GM19351 (cell line): ENCODE measurements around the gene EPHB1.

Experiments
- ATAC-seq: cut with Tn5 transposase; IDR thresholded peaks from one replicate; pipeline ENCODE4 v1.9.1; 2021; ENCODE audit warnings: mild to moderate bottlenecking, moderate library complexity; ENCODE audit not compliant: unreplicated experiment

Gene EPHB1

DNA sequence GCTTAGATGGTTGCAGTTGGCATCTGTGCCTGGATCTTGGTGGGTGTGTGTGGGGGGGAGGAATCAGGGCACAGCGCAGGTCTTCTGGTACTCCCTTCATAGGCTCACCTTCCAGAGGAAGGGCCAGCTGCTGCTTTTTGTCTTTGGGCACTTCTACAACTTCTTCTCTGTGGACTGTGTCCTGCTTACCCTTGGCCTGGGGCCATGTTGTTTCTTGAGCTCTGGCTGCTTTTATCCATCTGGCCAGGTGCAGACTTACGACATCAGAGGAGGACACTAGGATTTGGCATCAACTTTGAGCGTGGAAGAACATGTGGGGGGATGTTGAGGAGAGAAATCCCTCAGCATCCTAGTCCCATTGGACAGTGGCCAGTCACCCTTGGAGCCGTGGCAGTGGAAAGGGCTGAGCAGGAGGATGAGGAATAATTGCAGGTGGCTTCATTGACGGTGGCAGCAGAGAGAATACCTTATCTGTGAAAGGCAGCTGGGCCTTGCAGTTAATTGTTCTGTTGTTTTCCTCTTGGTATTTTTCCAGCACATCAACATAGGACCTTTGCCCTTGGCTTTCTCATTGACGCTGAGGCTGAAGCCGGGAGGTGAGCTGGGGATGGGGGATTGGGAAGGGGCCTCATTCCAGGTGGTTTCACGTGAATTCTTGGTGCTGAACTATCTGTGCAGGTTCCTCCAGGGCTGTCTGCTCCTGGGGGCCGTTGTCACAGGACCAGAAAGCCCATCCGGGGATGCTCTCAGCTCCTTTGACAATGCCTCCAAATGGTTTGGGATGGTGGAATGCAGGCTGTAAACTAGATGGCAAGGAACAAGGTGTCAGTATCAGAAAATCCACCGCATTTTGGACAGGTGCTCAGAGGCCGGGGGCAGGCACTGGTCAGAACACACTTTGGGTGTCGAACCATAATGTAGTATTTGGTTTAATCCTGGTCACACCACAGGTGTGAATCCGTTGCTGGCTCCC, 9.7 kb downstream of the EPHB1 start:
- ATAC-seq = no peak

DNA sequence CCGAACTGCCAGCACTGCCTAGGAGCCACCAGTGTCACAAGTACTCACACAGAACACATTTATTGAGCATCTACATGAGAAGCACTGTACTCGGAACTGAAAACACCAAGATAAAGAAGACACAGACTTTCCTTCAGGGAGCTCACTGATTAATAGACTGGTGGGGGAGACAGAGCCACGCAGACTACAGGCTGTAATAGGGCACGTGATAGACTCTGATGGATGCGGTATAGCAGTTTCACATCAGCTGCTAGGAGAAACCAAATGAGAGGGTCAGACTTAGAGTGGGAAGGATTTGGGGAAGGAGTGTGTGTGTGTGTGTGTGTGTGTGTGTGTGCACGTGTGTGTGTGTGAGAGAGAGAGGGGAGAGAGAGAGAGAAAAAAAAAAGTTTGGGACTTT, 12.1 kb downstream of the EPHB1 start:
- ATAC-seq = no peak

DNA sequence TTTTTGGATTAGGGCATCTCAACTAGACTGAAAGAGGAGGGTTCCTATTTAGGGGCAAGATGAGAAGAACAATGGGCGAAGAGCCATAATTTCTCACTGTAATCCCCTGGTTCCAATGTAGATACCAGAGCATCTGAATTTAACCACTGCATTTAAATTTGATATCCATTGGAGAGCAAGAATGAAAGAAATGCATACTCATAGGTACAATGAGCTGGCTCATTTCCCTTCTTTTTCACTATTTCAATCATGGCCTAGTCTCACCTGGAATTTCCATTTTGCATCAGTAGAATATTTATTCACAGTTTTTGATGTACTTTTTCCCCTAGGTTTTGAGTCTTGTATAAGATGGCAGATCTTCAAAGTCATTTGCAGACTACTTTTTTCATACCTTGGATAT, 13.8 kb downstream of the EPHB1 start:
- no peak for ATAC-seq

DNA sequence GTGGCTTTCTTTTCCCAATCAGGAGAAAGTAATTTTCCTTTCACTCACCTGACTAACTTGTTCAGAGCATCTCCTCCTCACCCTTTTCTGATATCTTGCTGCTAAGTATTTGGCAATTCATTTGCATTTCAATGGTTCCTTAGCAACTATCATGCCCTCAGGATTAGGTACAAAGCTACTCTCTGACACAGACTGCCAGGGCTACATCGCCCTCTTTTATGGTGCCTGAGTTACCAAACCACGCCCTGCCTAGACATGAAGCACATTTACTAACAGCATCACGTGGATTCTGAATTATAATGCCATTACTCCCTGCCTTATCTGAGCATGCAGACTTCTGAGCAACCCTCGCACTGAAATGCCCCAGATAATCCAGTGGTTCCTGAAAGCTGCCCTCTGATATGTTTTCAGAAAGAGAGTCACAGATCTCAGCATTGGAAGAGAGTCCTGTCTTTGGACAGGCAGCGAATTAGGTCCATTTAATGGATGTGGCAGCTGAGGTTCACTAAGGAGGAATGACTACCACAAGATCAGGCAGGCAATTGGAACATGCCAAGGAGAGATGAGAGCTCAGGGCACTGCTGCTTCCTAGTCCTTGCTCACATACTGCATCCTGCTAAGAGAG, 14.5 kb downstream of the EPHB1 start:
- ATAC-seq = no peak

DNA sequence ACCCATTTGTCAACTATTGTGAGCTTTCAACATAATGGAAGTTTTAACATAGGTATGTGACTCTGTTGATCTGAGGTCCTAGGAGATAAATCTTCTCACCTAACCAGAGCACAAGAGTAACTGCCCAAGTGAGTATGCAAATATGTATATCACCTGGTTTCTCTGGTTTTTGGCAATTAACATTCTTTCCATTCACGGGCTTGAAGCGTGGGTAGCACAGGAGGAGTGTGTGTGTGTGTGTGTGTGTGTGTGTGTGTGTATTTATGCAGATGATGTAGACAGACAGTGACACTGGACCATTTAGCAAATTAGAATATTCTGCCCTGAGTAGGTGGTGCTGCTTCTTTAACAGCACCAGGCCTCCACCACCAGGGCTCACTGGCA, 15.0 kb downstream of the EPHB1 start:
- ATAC-seq = no peak

DNA sequence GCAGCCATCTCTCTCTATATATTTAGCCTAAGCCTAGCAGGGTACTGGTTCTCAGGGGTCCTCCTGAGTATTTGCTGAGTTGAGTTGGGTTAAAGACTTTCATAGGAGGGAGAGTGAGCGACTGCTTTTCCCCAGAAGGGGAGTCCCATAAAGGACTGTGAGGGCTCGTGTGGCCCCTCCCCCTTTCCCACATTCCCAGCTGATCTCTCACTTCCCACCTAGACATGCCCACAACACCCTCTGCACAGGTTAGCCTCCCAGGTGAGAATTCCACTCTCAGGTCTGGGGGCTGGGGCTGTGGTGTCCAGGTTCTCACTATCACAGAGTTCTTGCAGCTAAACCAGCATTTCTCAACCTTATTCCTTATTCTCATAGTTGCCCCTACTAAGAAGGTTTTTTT, 15.8 kb downstream of the EPHB1 start:
- no peak for ATAC-seq

DNA sequence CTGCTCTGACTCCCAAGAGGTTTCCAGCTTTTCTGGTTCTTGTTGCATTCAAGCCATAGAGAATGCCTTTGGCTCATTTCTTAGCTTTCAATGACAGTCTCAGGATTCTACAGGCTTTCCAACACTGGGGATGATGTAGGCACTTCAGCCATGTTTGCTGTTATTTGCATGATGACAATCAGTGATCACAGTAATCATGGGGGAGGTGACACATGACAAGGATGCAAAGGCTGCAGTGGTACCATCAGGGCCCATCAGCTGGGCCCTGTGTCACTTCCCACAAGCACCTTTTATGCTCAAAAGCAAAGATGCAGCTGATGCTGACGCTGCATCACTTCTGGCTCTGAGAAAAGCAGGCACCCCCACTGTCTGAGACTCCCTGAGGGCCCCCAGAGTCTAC, 18.6 kb downstream of the EPHB1 start:
- no peak for ATAC-seq

GRCh38 chr3:134815519-134815918, 20.5 kb downstream of the EPHB1 start:
- ATAC-seq = no peak

DNA sequence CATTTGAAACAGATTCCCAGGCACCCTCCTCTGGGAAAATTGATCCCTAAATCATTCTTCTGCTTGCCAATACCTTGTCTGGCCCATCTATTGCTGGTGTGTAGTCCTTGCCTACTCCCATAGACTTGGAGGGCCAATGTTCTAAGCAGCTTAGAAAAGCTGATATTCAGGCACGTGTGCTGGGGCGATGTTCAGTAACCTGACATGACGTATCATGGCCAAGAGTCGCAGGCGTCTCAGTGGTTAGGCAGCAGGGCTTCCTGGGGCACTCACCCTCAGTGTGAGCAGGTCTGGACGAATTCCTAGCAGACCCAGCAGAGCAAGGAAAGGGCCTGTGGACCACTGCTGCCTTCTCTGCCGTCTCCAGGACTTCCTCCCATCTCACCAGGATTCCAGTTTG, 21.6 kb downstream of the EPHB1 start:
- ATAC-seq = no peak

DNA sequence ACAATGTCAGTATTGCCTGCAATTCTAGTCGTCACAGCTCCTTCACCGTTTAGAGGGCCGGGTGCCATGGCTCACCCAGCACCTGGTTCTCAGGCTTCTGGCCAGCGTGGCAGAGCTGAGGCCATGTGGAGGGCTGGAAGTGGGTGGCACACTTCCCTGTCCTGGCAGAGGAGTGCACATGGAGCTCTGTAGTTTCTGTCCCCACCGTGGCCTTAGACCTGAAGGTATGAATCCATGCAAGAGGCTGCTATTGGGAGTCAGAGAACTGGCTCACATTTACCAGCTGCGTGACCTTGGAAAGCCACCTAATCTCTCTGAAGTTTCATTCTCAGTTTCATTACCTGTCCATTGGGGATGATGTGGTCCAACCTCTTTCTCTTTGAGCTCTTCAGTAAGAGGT, 22.2 kb downstream of the EPHB1 start:
- peak; percentile 72 for ATAC-seq

DNA sequence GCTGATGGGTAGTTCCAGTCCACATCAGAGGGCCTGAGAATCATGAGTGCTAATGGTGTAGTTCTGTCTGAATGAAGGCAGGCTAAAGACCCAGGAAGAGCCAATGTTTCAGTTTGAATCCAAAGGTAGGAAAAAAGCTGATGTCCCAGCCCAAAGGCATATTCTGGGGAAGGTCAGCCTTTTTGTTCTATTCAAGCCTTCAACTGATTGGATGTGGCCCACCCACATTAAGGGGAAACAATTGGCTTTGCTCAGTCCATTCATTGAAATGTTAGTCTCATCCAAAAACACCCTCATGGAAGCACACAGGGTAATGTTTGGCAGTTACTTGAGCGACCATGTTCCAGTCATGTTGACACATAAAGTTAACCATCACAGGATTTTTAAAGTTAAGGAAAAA, 25.9 kb downstream of the EPHB1 start:
- no peak for ATAC-seq

GRCh38 chr3:134822090-134822489, 27.0 kb downstream of the EPHB1 start:
- no peak for ATAC-seq

DNA sequence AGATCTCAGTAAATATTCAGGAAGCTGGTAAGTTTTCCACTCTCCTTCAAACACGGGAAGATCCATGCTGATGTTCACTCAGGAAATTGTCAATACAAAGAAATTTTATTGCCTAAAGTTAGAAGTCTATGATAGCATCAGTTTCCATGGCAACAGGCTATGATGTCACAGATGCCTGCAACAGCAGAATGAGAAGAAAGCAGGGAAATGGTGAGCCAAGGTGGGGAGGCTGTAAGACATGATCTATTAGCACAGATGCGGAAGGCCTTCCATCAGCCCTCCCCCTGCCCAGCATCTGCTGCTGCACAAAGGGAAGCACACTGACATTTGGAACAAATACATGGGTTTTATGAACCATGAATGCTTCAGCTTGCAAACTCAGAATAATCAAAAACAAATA, 28.6 kb downstream of the EPHB1 start:
- no peak for ATAC-seq

DNA sequence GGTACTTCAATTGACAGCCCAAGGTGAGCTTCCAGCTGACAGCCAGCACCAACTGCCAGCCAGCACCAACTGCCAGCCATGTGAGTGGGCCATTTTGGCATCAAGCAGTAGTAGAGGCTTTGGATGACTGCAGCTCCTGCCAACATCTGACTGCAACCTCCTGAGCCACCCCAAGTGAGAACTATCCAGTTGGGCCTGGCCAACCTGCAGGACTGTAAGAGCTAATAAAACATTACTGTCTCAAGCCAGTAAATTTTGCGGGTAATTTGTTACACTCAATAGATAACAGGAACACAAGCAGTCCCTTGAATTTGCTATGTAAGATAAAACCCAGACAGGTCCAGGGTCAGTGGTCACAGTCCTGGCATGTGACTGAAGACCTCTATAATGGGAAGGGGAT, 29.7 kb downstream of the EPHB1 start:
- no peak for ATAC-seq

DNA sequence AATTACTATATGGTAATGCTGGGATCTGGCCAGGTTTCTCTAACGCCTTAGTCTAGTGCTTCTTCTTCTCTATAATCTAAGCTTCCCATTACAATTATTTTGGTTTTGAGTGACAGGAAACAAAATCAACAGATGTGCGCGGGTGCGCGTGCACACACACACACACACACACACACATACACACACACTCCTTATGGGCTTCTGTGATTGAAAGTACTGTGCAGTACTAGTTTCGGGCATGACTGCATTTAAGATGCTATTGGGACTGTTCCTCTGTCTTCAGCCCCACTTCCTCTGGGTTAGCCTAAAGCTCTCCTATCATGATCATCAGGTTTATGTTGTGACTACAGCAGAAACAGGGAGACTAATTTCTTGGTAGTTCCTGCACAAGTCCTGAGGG, 32.2 kb downstream of the EPHB1 start:
- peak; percentile 77 for ATAC-seq

DNA sequence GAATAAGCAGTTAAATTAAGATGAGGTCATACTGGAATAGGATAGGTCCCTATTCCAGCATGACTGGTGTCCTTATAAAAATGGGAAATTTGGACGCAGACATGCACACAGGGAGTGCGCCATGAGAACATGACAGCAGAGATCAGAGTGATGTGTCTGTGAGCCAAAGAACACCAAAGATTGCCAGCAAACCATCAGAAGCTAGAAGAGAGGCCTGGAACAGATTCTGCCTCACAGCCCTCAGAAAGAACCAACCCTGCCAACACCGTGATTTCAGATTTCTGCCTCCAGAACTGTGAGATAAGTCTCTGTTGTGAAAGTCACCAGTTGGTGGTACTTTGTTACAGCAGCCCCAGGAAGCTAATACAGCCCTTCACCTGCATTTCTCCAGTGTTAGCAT, 34.7 kb downstream of the EPHB1 start:
- no peak for ATAC-seq

DNA sequence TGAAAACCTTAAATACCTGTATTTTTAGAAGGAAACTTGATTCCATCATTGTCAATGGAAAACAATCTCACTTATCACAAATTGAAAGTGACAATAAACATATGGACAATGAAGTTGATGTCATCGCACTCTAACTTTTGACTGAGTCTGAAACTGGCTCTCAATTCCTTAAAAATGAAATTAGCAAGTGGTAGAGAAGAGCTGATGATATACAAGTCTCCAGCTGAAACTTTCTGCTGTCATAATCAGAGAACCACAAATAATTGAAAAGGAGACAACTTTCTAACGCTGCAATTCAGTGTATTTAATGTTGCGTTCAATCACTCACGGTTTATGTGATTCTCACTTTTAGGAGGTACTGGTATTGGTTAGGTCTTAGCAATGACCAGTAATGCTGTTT, 37.5 kb downstream of the EPHB1 start:
- no peak for ATAC-seq

DNA sequence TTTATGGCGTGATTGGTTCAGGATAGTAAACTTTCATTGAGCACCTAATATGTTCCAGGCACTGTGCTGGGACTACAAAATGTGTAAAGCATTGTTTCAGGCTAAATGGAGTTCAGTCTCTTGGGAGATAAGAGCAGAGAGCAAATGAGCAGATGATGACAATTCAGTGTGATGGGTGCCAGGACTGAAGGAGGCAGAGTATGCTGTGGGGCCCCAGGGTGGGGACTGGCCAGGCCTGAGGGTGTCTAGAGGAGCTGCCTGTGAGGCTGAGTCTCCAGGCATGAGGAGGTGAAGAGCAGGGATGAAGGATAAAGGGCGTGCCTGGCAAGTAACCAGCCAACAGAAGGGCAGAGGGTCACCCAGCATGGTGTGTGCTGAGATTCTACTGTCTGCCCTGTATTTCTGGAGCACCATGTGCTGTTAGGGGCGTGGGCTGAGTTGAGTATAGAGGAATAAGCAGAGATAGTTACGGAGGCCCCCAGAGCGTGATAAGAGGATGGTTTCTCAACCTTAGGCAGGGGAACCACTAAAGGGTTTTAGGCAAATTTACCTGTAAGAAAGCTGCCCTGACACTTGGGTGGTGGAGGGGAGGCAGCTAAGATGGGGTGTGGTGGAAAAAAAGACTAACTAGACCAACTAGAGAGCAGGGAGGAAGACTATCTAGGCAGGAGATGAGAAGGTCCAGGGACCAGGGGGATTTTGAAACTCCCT, 38.5 kb downstream of the EPHB1 start:
- ATAC-seq = peak; percentile 72

- no peak for ATAC-seq
These were observed 41.9 kb downstream of the EPHB1 start for GRCh38 chr3:134836921-134837320.

DNA sequence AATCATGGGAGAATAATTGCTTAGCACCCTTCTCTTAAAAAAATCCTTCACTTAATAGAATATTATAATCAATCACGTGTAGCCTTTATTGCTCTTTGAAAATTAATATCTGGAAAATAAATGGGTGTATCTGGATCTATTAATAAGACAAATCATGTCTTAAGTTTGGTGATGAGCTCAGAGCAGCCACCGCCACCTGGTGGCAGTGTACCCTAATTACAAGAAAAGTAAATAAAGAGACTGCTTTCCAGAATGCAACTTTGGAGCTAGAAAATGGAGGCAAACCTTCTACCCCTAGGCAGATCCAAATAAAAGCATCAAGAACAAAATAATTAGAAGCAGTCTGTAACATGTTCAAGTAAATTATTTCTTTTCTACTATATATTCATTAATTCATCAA, 43.5 kb downstream of the EPHB1 start:
- no peak for ATAC-seq

- ATAC-seq = no peak
These were observed 44.4 kb downstream of the EPHB1 start for GRCh38 chr3:134839422-134839821.

GRCh38 chr3:134839990-134840389, 44.9 kb downstream of the EPHB1 start:
- peak; percentile 81 for ATAC-seq
